ENCODE measurements around the gene LSM3.

GRCh38 chr3:14178247-14179113 lies at the start of gene LSM3, which contains the start of gene XPC:
- no peak for TF ChIP-seq CTCF (IDR thresholded peaks at IDR 0.05)
- TF ChIP-seq ZFX (IDR thresholded peaks at IDR 0.05; ENCODE audit: borderline replicate concordance) = no peak

Data from 22Rv1 (cell line).